Measurements from ENCODE around the gene MS4A7. TPM values are rescaled to one million over a fixed set of nuclear protein-coding genes. Genes with fewer than 3 reads are reported as not detected.

Gene MS4A7
- total RNA-seq, 1 donor from 2014 or later: not detected

Other genes with a start within 250 kb of the MS4A7 start
- not detected in 2 replicates for gene MS4A6A, start 195.4 kb upstream of the MS4A7 start, total RNA-seq
- gene MS4A4E, start 135.4 kb upstream of the MS4A7 start, total RNA-seq: not detected in 2 replicates
- not detected in 2 replicates for gene MS4A4A, start 97.9 kb upstream of the MS4A7 start, total RNA-seq
- gene MS4A6E, start 51.3 kb upstream of the MS4A7 start, total RNA-seq: not detected in 2 replicates
- gene MS4A14, start 17.9 kb downstream of the MS4A7 start, total RNA-seq: not detected in 2 replicates
- not detected in 2 replicates for gene MS4A5, start 51.0 kb downstream of the MS4A7 start, total RNA-seq
- not detected in 2 replicates for gene MS4A1, start 77.3 kb downstream of the MS4A7 start, total RNA-seq
- 0.19 TPM in 1 of 2 replicates, not detected in the other for gene MS4A12, start 114.2 kb downstream of the MS4A7 start, total RNA-seq
- gene MS4A13, start 136.9 kb downstream of the MS4A7 start, total RNA-seq: not detected in 2 replicates

Measured in myocyte (in vitro differentiated cells).